Mesenchymal stem cell (in vitro differentiated cells and primary cell): ENCODE data around the gene COASY.
A peak's percentile ranks its signal among the peaks of the same experiment; 100 is the strongest.

Experiments used
- DNase-seq: peaks from one replicate; pipeline ENCODE4 v3.0.0-alpha.2; 2013
- H2AFZ ChIP-seq: one replicate; pipeline ENCODE4 v1.6.1; 2013; ENCODE audit warnings: low read depth, mild to moderate bottlenecking, control low read depth, inconsistent platforms, low read length, moderate library complexity
- H2AK5ac ChIP-seq: 2 replicates; pipeline ENCODE4 v1.6.1; 2013; ENCODE audit warnings: low read length, moderate library complexity, mild to moderate bottlenecking, inconsistent platforms; ENCODE audit not compliant: severe bottlenecking
- H2BK120ac ChIP-seq: one replicate; pipeline ENCODE4 v1.6.1; 2013; ENCODE audit warnings: low read depth, mild to moderate bottlenecking, inconsistent platforms, low read length, moderate library complexity
- H2BK12ac ChIP-seq, 2 experiments: one replicate each; pipeline ENCODE4 v1.6.1; 2013; ENCODE audit warnings: inconsistent platforms in 2 of 2, low read length in 2 of 2, mild to moderate bottlenecking in 2 of 2, moderate library complexity in 2 of 2, control low read depth in 1 of 2
- H2BK15ac ChIP-seq: one replicate; pipeline ENCODE4 v1.6.1; 2013; ENCODE audit warnings: mild to moderate bottlenecking, low read depth, inconsistent platforms; ENCODE audit not compliant: poor library complexity, severe bottlenecking
- H2BK5ac ChIP-seq: 2 replicates; pipeline ENCODE4 v1.6.1; 2013; ENCODE audit warnings: low read depth, mild to moderate bottlenecking, low read length, control low read depth, inconsistent platforms; ENCODE audit not compliant: poor library complexity, severe bottlenecking
- H3K14ac ChIP-seq, 2 experiments: one replicate each; pipeline ENCODE4 v1.6.1; 2013; ENCODE audit warnings: inconsistent platforms in 2 of 2, low read length in 2 of 2, control low read depth in 1 of 2, mild to moderate bottlenecking in 1 of 2, moderate library complexity in 1 of 2
- H3K18ac ChIP-seq, 2 experiments: one replicate each; pipeline ENCODE4 v1.6.1; 2013; ENCODE audit warnings: inconsistent platforms in 2 of 2, low read length in 2 of 2, control low read depth in 1 of 2, low read depth in 1 of 2, mild to moderate bottlenecking in 1 of 2
- H3K23ac ChIP-seq, 2 experiments: one replicate each; pipeline ENCODE4 v1.6.1; 2013; ENCODE audit warnings: inconsistent platforms in 2 of 2, low read length in 2 of 2, mild to moderate bottlenecking in 2 of 2, moderate library complexity in 2 of 2, control low read depth in 1 of 2
- H3K27ac ChIP-seq: 2 replicates; pipeline ENCODE4 v1.5.1; 2013; ENCODE audit warnings: mild to moderate bottlenecking, moderate library complexity, low read length, control low read depth, inconsistent platforms; ENCODE audit not compliant: poor library complexity, severe bottlenecking
- H3K27me3 ChIP-seq, 2 experiments: 2 replicates each; pipeline versions ENCODE4 v1.6.1 to v1.7.0; 2013; ENCODE audit warnings: low read length in 2 of 2, mild to moderate bottlenecking in 2 of 2, moderate library complexity in 2 of 2, control low read depth in 1 of 2, inconsistent platforms in 1 of 2; ENCODE audit not compliant: control insufficient read depth in 1 of 2, insufficient read depth in 1 of 2
- H3K36me3 ChIP-seq, 2 experiments: 2 replicates each; pipeline versions ENCODE4 v1.6.1 to v1.7.0; 2013; ENCODE audit warnings: low read length in 2 of 2, control low read depth in 1 of 2, inconsistent platforms in 1 of 2, low read depth in 1 of 2, mild to moderate bottlenecking in 1 of 2; ENCODE audit not compliant: insufficient read depth in 2 of 2, control insufficient read depth in 1 of 2
- H3K4ac ChIP-seq, 2 experiments: one replicate each; pipeline ENCODE4 v1.6.1; 2013; ENCODE audit warnings: inconsistent platforms in 2 of 2, low read length in 2 of 2, mild to moderate bottlenecking in 2 of 2, moderate library complexity in 2 of 2, control low read depth in 1 of 2, low read depth in 1 of 2
- H3K4me1 ChIP-seq: 2 replicates; pipeline ENCODE4 v1.6.1; 2013; ENCODE audit warnings: low read depth, low read length, control low read depth; ENCODE audit not compliant: control insufficient read depth, insufficient read depth
- H3K4me2 ChIP-seq: 2 replicates; pipeline ENCODE4 v1.6.1; 2013; ENCODE audit warnings: low read length, mild to moderate bottlenecking, inconsistent platforms; ENCODE audit not compliant: poor library complexity, severe bottlenecking
- H3K4me3 ChIP-seq, 2 experiments: 2 replicates each; pipeline versions ENCODE4 v1.5.1 to v1.7.0; 2013; ENCODE audit warnings: low read length in 2 of 2, mild to moderate bottlenecking in 2 of 2, control low read depth in 1 of 2, low read depth in 1 of 2; ENCODE audit not compliant: insufficient read depth in 1 of 2
- H3K79me1 ChIP-seq: replicated peaks from 2 replicates; pipeline ENCODE4 v1.6.1; 2013; ENCODE audit warnings: mild to moderate bottlenecking, control low read depth, low read length, inconsistent platforms; ENCODE audit not compliant: poor library complexity, severe bottlenecking
- H3K9ac ChIP-seq: 2 replicates; pipeline ENCODE4 v1.7.0; 2013; ENCODE audit warnings: mild to moderate bottlenecking, low read length, moderate library complexity
- H3K9me3 ChIP-seq: 2 replicates; pipeline ENCODE4 v1.7.0; 2013; ENCODE audit warnings: mild to moderate bottlenecking, low read length; ENCODE audit not compliant: control insufficient read depth
- H4K8ac ChIP-seq: one replicate; pipeline ENCODE4 v1.6.1; 2013; ENCODE audit warnings: inconsistent platforms, mild to moderate bottlenecking, low read length, moderate library complexity
- H4K91ac ChIP-seq: one replicate; pipeline ENCODE4 v1.6.1; 2013; ENCODE audit warnings: mild to moderate bottlenecking, low read length, inconsistent platforms
- WGBS: methylation state at CpG from one replicate; pipeline ENCODE4 v1.1.7; 2013; ENCODE audit warnings: mixed read lengths; 5-methylcytosine and 5-hydroxymethylcytosine counted together

Gene COASY

GRCh38 chr17:42525221-42525620 is 36.7 kb upstream of the COASY start:
- no peak overlapping the region for H3K23ac ChIP-seq
- 33% methylated on average over 1 of the region's 2 CpGs for WGBS
- H3K4ac ChIP-seq: no peak overlapping the region
- H3K14ac ChIP-seq: no peak overlapping the region
- no peak overlapping the region for H3K9ac ChIP-seq
- no peak overlapping the region for H2AK5ac ChIP-seq
- peak; percentile 45 for DNase-seq
- no peaks in the 10 kb centered on the region for H3K27me3 ChIP-seq
- no peak overlapping the region for H2BK5ac ChIP-seq
- H2BK120ac ChIP-seq: no peak overlapping the region
- no peak overlapping the region for H3K4me3 ChIP-seq
- H2BK15ac ChIP-seq: no peak overlapping the region
- no peak overlapping the region for H4K8ac ChIP-seq
- no peak overlapping the region for H2BK12ac ChIP-seq
- H3K18ac ChIP-seq: no peak overlapping the region
- peaks cover 31% of the 10 kb centered on the region for H3K4me1 ChIP-seq
- no peak overlapping the region for H3K4me2 ChIP-seq
- H3K9me3 ChIP-seq: no peaks in the 10 kb centered on the region
- H3K79me1 ChIP-seq: peaks cover 3% of the 10 kb centered on the region
- no peak overlapping the region for H4K91ac ChIP-seq
- H3K36me3 ChIP-seq: peaks cover 16 to 20% of the 10 kb centered on the region in 2 experiments
- no peak overlapping the region for H2AFZ ChIP-seq
- H3K27ac ChIP-seq: no peak overlapping the region

GRCh38 chr17:42526031-42526444 is 35.9 kb upstream of the COASY start:
- no peak overlapping the region for H3K27ac ChIP-seq
- H2BK5ac ChIP-seq: no peak overlapping the region
- WGBS: 85% methylated on average over 6 of the region's 6 CpGs

GRCh38 chr17:42527932-42528331 is 34.0 kb upstream of the COASY start:
- H2BK15ac ChIP-seq: no peak overlapping the region
- no peak overlapping the region for H4K8ac ChIP-seq
- no peak overlapping the region for H3K18ac ChIP-seq
- H2AK5ac ChIP-seq: no peak overlapping the region
- H3K27ac ChIP-seq: no peak overlapping the region
- H3K23ac ChIP-seq: no peak overlapping the region
- DNase-seq: no peak
- no peak overlapping the region for H2BK5ac ChIP-seq
- H2AFZ ChIP-seq: no peak overlapping the region
- H3K27me3 ChIP-seq: no peaks in the 10 kb centered on the region
- peaks cover 9% of the 10 kb centered on the region for H3K4me1 ChIP-seq
- H3K79me1 ChIP-seq: peaks cover 2% of the 10 kb centered on the region
- peak overlapping the region in 1 of 2 experiments; percentile 15 for H3K4ac ChIP-seq
- H4K91ac ChIP-seq: no peak overlapping the region
- H3K9me3 ChIP-seq: no peaks in the 10 kb centered on the region
- H3K36me3 ChIP-seq: peaks cover 2 to 6% of the 10 kb centered on the region in 2 experiments
- 91% methylated on average over 5 of the region's 6 CpGs for WGBS
- no peak overlapping the region for H3K14ac ChIP-seq
- no peak overlapping the region for H3K4me2 ChIP-seq
- no peak overlapping the region for H2BK12ac ChIP-seq
- H3K9ac ChIP-seq: no peak overlapping the region
- H3K4me3 ChIP-seq: no peak overlapping the region
- no peak overlapping the region for H2BK120ac ChIP-seq

More at GRCh38 chr17:42526031-42526444, 35.9 kb upstream of the COASY start:
- no peaks in the 10 kb centered on the region for H3K9me3 ChIP-seq
- no peak overlapping the region for H3K14ac ChIP-seq
- H2AK5ac ChIP-seq: peak overlapping the region; percentile 29
- peaks cover 3% of the 10 kb centered on the region for H3K79me1 ChIP-seq
- H4K91ac ChIP-seq: no peak overlapping the region
- no peak overlapping the region for H2BK120ac ChIP-seq
- no peak overlapping the region for H3K4me2 ChIP-seq
- H3K9ac ChIP-seq: no peak overlapping the region
- H3K18ac ChIP-seq: no peak overlapping the region
- peak; percentile 47 for DNase-seq
- H3K4ac ChIP-seq: no peak overlapping the region
- no peak overlapping the region for H2BK12ac ChIP-seq
- H2BK15ac ChIP-seq: no peak overlapping the region
- H3K27me3 ChIP-seq: no peaks in the 10 kb centered on the region
- H4K8ac ChIP-seq: no peak overlapping the region
- no peak overlapping the region for H3K23ac ChIP-seq
- peaks cover 16 to 20% of the 10 kb centered on the region in 2 experiments for H3K36me3 ChIP-seq
- no peak overlapping the region for H3K4me3 ChIP-seq
- H2AFZ ChIP-seq: no peak overlapping the region
- peaks cover 27% of the 10 kb centered on the region for H3K4me1 ChIP-seq

GRCh38 chr17:42529061-42529460 is 32.9 kb upstream of the COASY start:
- Histone ChIP-seq H2BK5ac (no peak overlapping the region), H3K18ac (no peak overlapping the region), H2BK120ac (no peak overlapping the region), H4K91ac (no peak overlapping the region), H2AK5ac (no peak overlapping the region), H3K4me1 (peaks cover 6% of the 10 kb centered on the region), H3K9me3 (no peaks in the 10 kb centered on the region), H2BK15ac (no peak overlapping the region), H2BK12ac (peak overlapping the region; percentile 18 to 37), H4K8ac (no peak overlapping the region), H3K14ac (no peak overlapping the region), H2AFZ (no peak overlapping the region), H3K4me2 (no peak overlapping the region), H3K27me3 (no peaks in the 10 kb centered on the region), H3K4ac (no peak overlapping the region), H3K27ac (no peak overlapping the region), H3K36me3 (no peaks in the 10 kb centered on the region), H3K79me1 (no peaks in the 10 kb centered on the region), H3K9ac (no peak overlapping the region), H3K23ac (no peak overlapping the region), H3K4me3 (no peak overlapping the region)
- no peak for DNase-seq
- 80% methylated on average over 3 of the region's 3 CpGs for WGBS
